ENCODE data around the gene BCO2. TPM values are rescaled to one million over a fixed set of nuclear protein-coding genes. Genes with fewer than 3 reads are reported as not detected.

The BCO2 gene
- total RNA-seq, 1 donor from 2014 or later = 1.6 TPM

- no peak overlapping the region for H3K27ac Mint-ChIP-seq
These were observed 72.9 kb downstream of the BCO2 start for GRCh38 chr11:112248201-112248600.

GRCh38 chr11:112249871-112250610, 74.7 kb downstream of the BCO2 start:
- no peaks in the 10 kb centered on the region for H3K36me3 Mint-ChIP-seq (ENCODE audit: low read depth)
- intact Hi-C loops (cut with micrococcal nuclease) = no loop called here
- H3K27me3 Mint-ChIP-seq (ENCODE audit: insufficient read depth) = peaks cover 2% of the 10 kb centered on the region

More at GRCh38 chr11:112248201-112248600, 72.9 kb downstream of the BCO2 start:
- no peaks in the 10 kb centered on the region for H3K4me1 Mint-ChIP-seq (ENCODE audit: low read depth)
- peaks cover 2% of the 10 kb centered on the region for H3K27me3 Mint-ChIP-seq (ENCODE audit: insufficient read depth)
- DNase-seq (ENCODE audit: low spot score) = no peak
- peaks cover 2% of the 10 kb centered on the region for H3K36me3 Mint-ChIP-seq (ENCODE audit: low read depth)
- peaks cover 5% of the 10 kb centered on the region for H3K9me3 Mint-ChIP-seq
- no peak overlapping the region for H3K4me3 Mint-ChIP-seq
- intact Hi-C loops (cut with micrococcal nuclease) = no loop called here

GRCh38 chr11:112253605-112254242, 78.4 kb downstream of the BCO2 start:
- Mint-ChIP-seq H3K4me3 (no peak overlapping the region), H3K4me1 (ENCODE audit: low read depth) (no peaks in the 10 kb centered on the region), H3K27me3 (ENCODE audit: insufficient read depth) (no peaks in the 10 kb centered on the region), H3K27ac (no peak overlapping the region), H3K9me3 (no peaks in the 10 kb centered on the region), H3K36me3 (ENCODE audit: low read depth) (no peaks in the 10 kb centered on the region)
- intact Hi-C loops (cut with micrococcal nuclease) = no loop called here
- no peak for DNase-seq (ENCODE audit: low spot score)

More at GRCh38 chr11:112249871-112250610, 74.7 kb downstream of the BCO2 start:
- no peak overlapping the region for H3K4me3 Mint-ChIP-seq
- H3K27ac Mint-ChIP-seq = no peak overlapping the region
- H3K4me1 Mint-ChIP-seq (ENCODE audit: low read depth) = no peaks in the 10 kb centered on the region
- H3K9me3 Mint-ChIP-seq = no peaks in the 10 kb centered on the region
- no peak for DNase-seq (ENCODE audit: low spot score)

- Mint-ChIP-seq H3K36me3 (ENCODE audit: low read depth) (no peaks in the 10 kb centered on the region), H3K27ac (no peak overlapping the region), H3K9me3 (no peaks in the 10 kb centered on the region), H3K27me3 (ENCODE audit: insufficient read depth) (no peaks in the 10 kb centered on the region), H3K4me3 (no peak overlapping the region), H3K4me1 (ENCODE audit: low read depth) (no peaks in the 10 kb centered on the region)
- DNase-seq (ENCODE audit: low spot score) = no peak
- intact Hi-C loops (cut with micrococcal nuclease) = no loop called here
These were observed 79.9 kb downstream of the BCO2 start for GRCh38 chr11:112255067-112255720.

GRCh38 chr11:112260490-112260889, 85.2 kb downstream of the BCO2 start, which contains the start of gene PLET1:
PLET1 (minus strand) TSS chr11:112260860; CDS start chr11:112260589, 271 bp downstream.
- no peaks in the 10 kb centered on the region for H3K36me3 Mint-ChIP-seq (ENCODE audit: low read depth)
- DNase-seq (ENCODE audit: low spot score) = no peak
- no peaks in the 10 kb centered on the region for H3K9me3 Mint-ChIP-seq
- intact Hi-C loops (cut with micrococcal nuclease) = no loop called here
- peaks cover 3% of the 10 kb centered on the region for H3K27me3 Mint-ChIP-seq (ENCODE audit: insufficient read depth)
- no peak within 1 kb of the TSS for H3K4me3 Mint-ChIP-seq
- no peak within 1 kb of the TSS for H3K27ac Mint-ChIP-seq
- no peaks in the 10 kb centered on the region for H3K4me1 Mint-ChIP-seq (ENCODE audit: low read depth)

- Mint-ChIP-seq H3K4me3 (no peak overlapping the region), H3K4me1 (ENCODE audit: low read depth) (no peaks in the 10 kb centered on the region), H3K36me3 (ENCODE audit: low read depth) (no peaks in the 10 kb centered on the region), H3K27ac (no peak overlapping the region), H3K9me3 (no peaks in the 10 kb centered on the region), H3K27me3 (ENCODE audit: insufficient read depth) (peaks cover 6% of the 10 kb centered on the region)
- intact Hi-C loops (cut with micrococcal nuclease) = no loop called here
- no peak for DNase-seq (ENCODE audit: low spot score)
These were observed 90.5 kb downstream of the BCO2 start for GRCh38 chr11:112265659-112266409.

GRCh38 chr11:112266410-112266778, 91.1 kb downstream of the BCO2 start:
- peaks cover 6% of the 10 kb centered on the region for H3K27me3 Mint-ChIP-seq (ENCODE audit: insufficient read depth)
- H3K9me3 Mint-ChIP-seq = no peaks in the 10 kb centered on the region
- H3K4me1 Mint-ChIP-seq (ENCODE audit: low read depth) = no peaks in the 10 kb centered on the region
- no peak overlapping the region for H3K27ac Mint-ChIP-seq
- DNase-seq (ENCODE audit: low spot score) = no peak
- H3K36me3 Mint-ChIP-seq (ENCODE audit: low read depth) = no peaks in the 10 kb centered on the region
- intact Hi-C loops (cut with micrococcal nuclease) = no loop called here
- H3K4me3 Mint-ChIP-seq = no peak overlapping the region

GRCh38 chr11:112267188-112267591, 91.9 kb downstream of the BCO2 start:
- Mint-ChIP-seq H3K36me3 (ENCODE audit: low read depth) (no peaks in the 10 kb centered on the region), H3K27ac (no peak overlapping the region), H3K4me1 (ENCODE audit: low read depth) (no peaks in the 10 kb centered on the region), H3K4me3 (no peak overlapping the region), H3K9me3 (no peaks in the 10 kb centered on the region), H3K27me3 (ENCODE audit: insufficient read depth) (peaks cover 2% of the 10 kb centered on the region)
- intact Hi-C loops (cut with micrococcal nuclease) = no loop called here
- DNase-seq (ENCODE audit: low spot score) = no peak

- H3K4me3 Mint-ChIP-seq = no peak overlapping the region
- H3K27me3 Mint-ChIP-seq (ENCODE audit: insufficient read depth) = peaks cover 2% of the 10 kb centered on the region
- no peaks in the 10 kb centered on the region for H3K4me1 Mint-ChIP-seq (ENCODE audit: low read depth)
- no peaks in the 10 kb centered on the region for H3K36me3 Mint-ChIP-seq (ENCODE audit: low read depth)
- intact Hi-C loops (cut with micrococcal nuclease) = no loop called here
- no peak for DNase-seq (ENCODE audit: low spot score)
- no peaks in the 10 kb centered on the region for H3K9me3 Mint-ChIP-seq
- no peak overlapping the region for H3K27ac Mint-ChIP-seq
These were observed 93.1 kb downstream of the BCO2 start for GRCh38 chr11:112268406-112268805.

Other genes starting within 250 kb of the BCO2 start
- gene DIXDC1, start 238.2 kb upstream of the BCO2 start, total RNA-seq = 15.2 and 16.0 TPM in 2 replicates
- 52.0 and 54.5 TPM in 2 replicates for gene DLAT, start 150.1 kb upstream of the BCO2 start, total RNA-seq
- gene PIH1D2, start 101.5 kb upstream of the BCO2 start, total RNA-seq = 0.24 and 0.49 TPM in 2 replicates
- gene NKAPD1, start 101.2 kb upstream of the BCO2 start, total RNA-seq = 29.1 and 33.0 TPM in 2 replicates
- 85.6 and 89.2 TPM in 2 replicates for gene TIMM8B, start 88.8 kb upstream of the BCO2 start, total RNA-seq
- 95.4 and 98.0 TPM in 2 replicates for gene SDHD, start 88.6 kb upstream of the BCO2 start, total RNA-seq
- 0.23 TPM in 1 of 2 replicates, not detected in the other for gene IL18, start 11.4 kb upstream of the BCO2 start, total RNA-seq
- 0.24 TPM in 1 of 2 replicates, not detected in the other for gene TEX12, start 8.1 kb upstream of the BCO2 start, total RNA-seq
- gene PTS, start 50.9 kb downstream of the BCO2 start, total RNA-seq = 28.9 and 35.0 TPM in 2 replicates
- not detected in 2 replicates for gene PLET1, start 85.3 kb downstream of the BCO2 start, total RNA-seq